ENCODE measurements around the gene GNB3. TPM values are rescaled to one million over a fixed set of nuclear protein-coding genes. Genes with fewer than 3 reads are reported as not detected.
"Not testable (repeated sequence)": the region's sequence is repeated elsewhere in the genome, so short reads cannot be mapped to it uniquely, and the experiment has no call there.

Gene GNB3
- total RNA-seq, 1 donor from 2014 or later: 22.2 TPM

- H3K9me3 Mint-ChIP-seq: no peaks in the 10 kb centered on the region
- peaks cover 32% of the 10 kb centered on the region for H3K36me3 Mint-ChIP-seq (ENCODE audit: low read depth)
- H3K4me1 Mint-ChIP-seq: peaks cover 46% of the 10 kb centered on the region
- TF ChIP-seq CTCF (conservative IDR thresholded peaks at IDR 0.05): no peak
- H3K27me3 Mint-ChIP-seq (ENCODE audit: low read depth): peaks cover 15% of the 10 kb centered on the region
- peak overlapping the region; percentile 83 for H3K27ac Mint-ChIP-seq (ENCODE audit: unreplicated experiment)
- DNase-seq (ENCODE audit: low read depth, low spot score): no peak
- peak overlapping the region; percentile 97 for H3K4me3 Mint-ChIP-seq
Measured at GRCh38 chr12:6868211-6869048, 27.7 kb downstream of the GNB3 start.

GRCh38 chr12:6869049-6870021 lies 28.6 kb downstream of the GNB3 start:
- TF ChIP-seq CTCF (conservative IDR thresholded peaks at IDR 0.05): peak; percentile 99
- H3K36me3 Mint-ChIP-seq (ENCODE audit: low read depth): peaks cover 30% of the 10 kb centered on the region
- peak overlapping the region; percentile 97 for H3K4me3 Mint-ChIP-seq
- peak overlapping the region; percentile 68 for H3K27ac Mint-ChIP-seq (ENCODE audit: unreplicated experiment)
- peaks cover 52% of the 10 kb centered on the region for H3K4me1 Mint-ChIP-seq
- H3K9me3 Mint-ChIP-seq: no peaks in the 10 kb centered on the region
- peaks cover 15% of the 10 kb centered on the region for H3K27me3 Mint-ChIP-seq (ENCODE audit: low read depth)
- peak; percentile 85 for DNase-seq (ENCODE audit: low read depth, low spot score)

DNA sequence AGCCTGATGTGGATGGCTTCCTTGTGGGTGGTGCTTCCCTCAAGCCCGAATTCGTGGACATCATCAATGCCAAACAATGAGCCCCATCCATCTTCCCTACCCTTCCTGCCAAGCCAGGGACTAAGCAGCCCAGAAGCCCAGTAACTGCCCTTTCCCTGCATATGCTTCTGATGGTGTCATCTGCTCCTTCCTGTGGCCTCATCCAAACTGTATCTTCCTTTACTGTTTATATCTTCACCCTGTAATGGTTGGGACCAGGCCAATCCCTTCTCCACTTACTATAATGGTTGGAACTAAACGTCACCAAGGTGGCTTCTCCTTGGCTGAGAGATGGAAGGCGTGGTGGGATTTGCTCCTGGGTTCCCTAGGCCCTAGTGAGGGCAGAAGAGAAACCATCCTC lies 29.6 kb downstream of the GNB3 start:
- Mint-ChIP-seq H3K4me1 (peaks cover 52% of the 10 kb centered on the region), H3K36me3 (ENCODE audit: low read depth) (peaks cover 24% of the 10 kb centered on the region), H3K4me3 (peak overlapping the region; percentile 97), H3K27me3 (ENCODE audit: low read depth) (peaks cover 15% of the 10 kb centered on the region)
- not testable (repeated sequence) for H3K27ac Mint-ChIP-seq (ENCODE audit: unreplicated experiment); DNase-seq (ENCODE audit: low read depth, low spot score); H3K9me3 Mint-ChIP-seq

DNA sequence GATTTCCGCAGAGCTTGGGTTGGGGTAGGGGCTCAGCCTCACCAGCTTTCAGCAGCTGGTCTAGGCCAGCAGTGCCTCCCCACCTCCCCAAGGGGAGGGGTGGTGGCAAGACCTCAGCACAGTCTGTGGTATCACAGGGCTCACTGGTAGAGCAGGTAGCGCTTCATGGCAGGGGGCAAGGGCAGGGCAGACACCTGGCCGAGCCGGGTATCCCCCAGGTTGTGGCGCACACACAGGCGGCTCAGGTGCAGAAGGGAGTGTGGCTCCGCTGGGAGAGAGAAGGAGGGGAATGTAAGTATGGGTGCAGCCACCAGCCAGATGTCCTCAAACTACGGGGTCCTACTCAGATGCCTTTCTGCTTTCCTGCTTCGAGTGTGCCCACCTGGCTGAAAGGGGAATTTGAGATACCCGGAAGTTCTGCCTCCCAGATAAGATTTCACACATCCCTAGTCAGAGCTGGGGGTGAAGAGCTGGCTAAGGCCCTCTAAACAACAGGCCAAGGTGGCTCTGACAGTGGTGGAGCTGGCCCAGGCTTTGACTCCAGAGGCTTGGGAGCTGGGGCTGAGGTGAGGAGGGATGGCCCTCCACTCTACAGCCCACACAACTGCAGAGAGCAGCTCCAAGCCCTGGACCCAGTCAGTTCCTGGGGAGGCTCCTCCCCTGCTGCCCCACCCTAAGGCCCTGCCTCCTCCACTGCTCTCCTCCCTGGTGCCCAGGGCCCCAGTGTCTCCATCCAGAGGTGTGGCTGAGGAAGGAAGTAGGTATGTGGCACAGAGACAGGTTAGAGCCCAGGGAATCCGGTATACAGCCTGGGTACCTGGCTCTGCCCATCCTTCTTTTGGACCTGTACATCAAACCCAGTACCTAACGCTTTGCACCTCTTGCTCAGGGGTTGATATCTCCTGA lies 30.6 kb downstream of the GNB3 start:
- H3K4me3 Mint-ChIP-seq: peak overlapping the region; percentile 97
- H3K27ac Mint-ChIP-seq (ENCODE audit: unreplicated experiment): no peak overlapping the region
- peaks cover 15% of the 10 kb centered on the region for H3K27me3 Mint-ChIP-seq (ENCODE audit: low read depth)
- H3K36me3 Mint-ChIP-seq (ENCODE audit: low read depth): peaks cover 21% of the 10 kb centered on the region
- H3K9me3 Mint-ChIP-seq: no peaks in the 10 kb centered on the region
- no peak for DNase-seq (ENCODE audit: low read depth, low spot score)
- H3K4me1 Mint-ChIP-seq: peaks cover 52% of the 10 kb centered on the region
- no peak for TF ChIP-seq CTCF (conservative IDR thresholded peaks at IDR 0.05)

DNA sequence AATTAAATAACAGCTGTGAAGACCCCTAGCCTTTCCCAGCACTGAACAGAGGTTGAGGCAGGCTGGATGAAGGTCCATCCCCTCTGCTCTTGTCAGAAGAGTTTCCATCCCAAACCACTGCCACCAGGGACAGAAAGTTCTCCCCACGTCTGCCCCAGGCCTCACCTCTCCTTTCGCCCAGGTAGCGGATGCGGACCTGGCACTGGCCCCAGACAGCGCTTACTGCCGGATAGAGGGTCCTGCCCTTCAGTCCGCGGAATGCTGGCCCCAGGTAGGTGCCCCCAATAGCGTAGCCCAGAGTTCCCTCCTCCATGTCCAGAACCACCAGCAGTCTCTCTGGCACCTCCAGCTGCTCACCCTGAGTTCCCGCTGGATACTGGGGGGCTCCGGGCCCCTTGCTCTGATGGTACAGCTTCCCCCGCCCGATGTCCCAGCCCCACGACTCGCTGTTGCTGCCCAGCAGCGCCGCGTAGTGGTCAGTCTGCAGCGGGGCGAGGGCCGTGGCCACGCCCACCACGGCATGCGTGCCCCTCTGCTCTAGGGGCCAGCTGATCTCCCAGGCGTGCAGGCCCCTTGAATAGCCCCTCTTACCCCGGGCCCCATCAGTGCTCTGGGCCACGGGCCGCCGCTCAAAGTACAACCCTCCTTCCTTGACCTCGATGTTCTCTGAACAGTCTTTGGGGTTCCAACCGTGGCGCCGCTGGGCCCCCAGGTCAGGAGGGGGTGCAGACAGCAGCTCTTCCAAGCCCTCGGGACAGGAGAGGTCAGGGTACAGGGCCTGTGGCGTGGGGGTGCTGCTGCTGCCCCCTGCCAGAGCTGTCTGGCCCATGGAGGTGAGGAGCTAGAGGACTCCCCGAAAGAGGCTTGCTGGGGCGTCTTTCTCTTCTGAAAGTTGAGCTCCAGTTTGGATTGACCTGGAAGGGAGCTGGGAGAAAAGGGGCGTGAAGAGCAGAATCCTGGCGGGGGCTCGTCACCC lies 31.6 kb downstream of the GNB3 start:
- Mint-ChIP-seq H3K27ac (ENCODE audit: unreplicated experiment) (peak overlapping the region; percentile 50), H3K27me3 (ENCODE audit: low read depth) (peaks cover 15% of the 10 kb centered on the region), H3K4me1 (peaks cover 46% of the 10 kb centered on the region), H3K36me3 (ENCODE audit: low read depth) (peaks cover 25% of the 10 kb centered on the region), H3K4me3 (peak overlapping the region; percentile 97), H3K9me3 (no peaks in the 10 kb centered on the region)
- DNase-seq (ENCODE audit: low read depth, low spot score): peak; percentile 96
- peak; percentile 100 for TF ChIP-seq CTCF (conservative IDR thresholded peaks at IDR 0.05)
